H1 (cell line): ENCODE measurements around the gene EGFR. TPM values are rescaled to one million over a fixed set of nuclear protein-coding genes. Genes with fewer than 3 reads are reported as not detected.

Experiments
- GTF2F1 ChIP-seq: IDR thresholded peaks from 2 replicates; pipeline ENCODE4 v1.6.1; 2012; ENCODE audit warnings: low read depth, low read length, improper control_type of control experiment, borderline replicate concordance
- HDAC2 ChIP-seq, 2 experiments: fragments of 300-600 bp in 1 of 2; sonication (generic) in 1 of 2; IDR thresholded peaks; 2 replicates each; pipeline ENCODE4 v1.6.1; 2011 to 2012; ENCODE audit warnings: low read depth in 2 of 2, low read length in 2 of 2, mild to moderate bottlenecking in 2 of 2, moderate library complexity in 2 of 2, borderline replicate concordance in 1 of 2, inconsistent platforms in 1 of 2
- MAX ChIP-seq: IDR thresholded peaks from 2 replicates; pipeline ENCODE4 v1.6.1; 2012; ENCODE audit warnings: inconsistent platforms
- PHF8 ChIP-seq: fragments of 200-600 bp; sonication (generic); conservative IDR thresholded peaks from 2 replicates; pipeline ENCODE4 v1.7.1; 2012; ENCODE audit warnings: low read depth, mild to moderate bottlenecking, inconsistent platforms, low read length, moderate library complexity
- POLR2A ChIP-seq, 2 experiments: IDR thresholded peaks; 1 replicate in 1 of 2; 2 replicates in 1 of 2; pipeline ENCODE4 v1.6.1; 2011; ENCODE audit warnings: low read depth in 2 of 2, low read length in 2 of 2, mild to moderate bottlenecking in 2 of 2; ENCODE audit errors: control extremely low read depth in 1 of 2
- SP2 ChIP-seq: IDR thresholded peaks from 2 replicates; pipeline ENCODE4 v1.6.1; 2012; ENCODE audit warnings: mild to moderate bottlenecking, low read length, inconsistent platforms
- TAF7 ChIP-seq: optimal IDR thresholded peaks from 2 replicates; pipeline ENCODE3; 2011; ENCODE audit warnings: low read depth, mild to moderate bottlenecking, inconsistent platforms, low read length, moderate library complexity, borderline replicate concordance
- polyA plus RNA-seq, 7 experiments: library from polyadenylated mRNA; depleted of rRNA in 3 of 7; stranded (reverse) in 5 of 7; unstranded in 2 of 7; fragments of >200 nt in 5 of 7; fragments of 200-250 nt in 2 of 7; gene quantifications; 1 replicate in 5 of 7; 2 replicates in 1 of 7; 4 replicates in 1 of 7; pipeline versions ENCODE4 v1.2.1 to v1.2.3, GENCODE V29; 2011 to 2013; ENCODE audit warnings: missing spikeins in 2 of 7, mixed read lengths in 2 of 7
- total RNA-seq: library from RNA; stranded (reverse); fragmentation: NEBNext Ultra II Directional; extraction: Animal tissue kit (Norgen Biotek cat#: 25700); gene quantifications from 2 replicates; pipeline ENCODE4 v1.2.1, GENCODE V29; 2021

EGFR gene
- total and polyA plus RNA-seq, 2 of the 8 experiments (the other 6 are each of a cell fraction or from before 2014, with no cell fraction given): 1.9 to 5.8 TPM

GRCh38 chr7:55119571-55119970 lies 100.8 kb downstream of the EGFR start (continued):
- no peak for TF ChIP-seq MAX
- no peak for TF ChIP-seq HDAC2 (IDR thresholded peaks at IDR 0.05; ENCODE audit: borderline replicate concordance in 1 of 2, low read depth in 2 of 2, low read length in 2 of 2)
- TF ChIP-seq POLR2A (IDR thresholded peaks at IDR 0.05; ENCODE audit: control extremely low read depth in 1 of 2, low read depth in 2 of 2, low read length in 2 of 2): no peak
- TF ChIP-seq TAF7: no peak
- TF ChIP-seq SP2: no peak
- no peak for TF ChIP-seq PHF8
- TF ChIP-seq GTF2F1: no peak
